VCaP (cell line): ENCODE measurements around the gene MYO15B.
A peak's percentile ranks its signal among the peaks of the same experiment; 100 is the strongest.

Experiments used
- H3K27ac ChIP-seq: fragments of 450-650 bp; 2 replicates; pipeline ENCODE4 v1.5.1; 2017
- TF ChIP-seq, protein P1 (sequence below): fragments of 450-650 bp; conservative IDR thresholded peaks from 2 replicates; pipeline ENCODE4 v1.5.1; 2017; ENCODE audit warnings: mild to moderate bottlenecking, moderate library complexity

MYO15B gene

DNA sequence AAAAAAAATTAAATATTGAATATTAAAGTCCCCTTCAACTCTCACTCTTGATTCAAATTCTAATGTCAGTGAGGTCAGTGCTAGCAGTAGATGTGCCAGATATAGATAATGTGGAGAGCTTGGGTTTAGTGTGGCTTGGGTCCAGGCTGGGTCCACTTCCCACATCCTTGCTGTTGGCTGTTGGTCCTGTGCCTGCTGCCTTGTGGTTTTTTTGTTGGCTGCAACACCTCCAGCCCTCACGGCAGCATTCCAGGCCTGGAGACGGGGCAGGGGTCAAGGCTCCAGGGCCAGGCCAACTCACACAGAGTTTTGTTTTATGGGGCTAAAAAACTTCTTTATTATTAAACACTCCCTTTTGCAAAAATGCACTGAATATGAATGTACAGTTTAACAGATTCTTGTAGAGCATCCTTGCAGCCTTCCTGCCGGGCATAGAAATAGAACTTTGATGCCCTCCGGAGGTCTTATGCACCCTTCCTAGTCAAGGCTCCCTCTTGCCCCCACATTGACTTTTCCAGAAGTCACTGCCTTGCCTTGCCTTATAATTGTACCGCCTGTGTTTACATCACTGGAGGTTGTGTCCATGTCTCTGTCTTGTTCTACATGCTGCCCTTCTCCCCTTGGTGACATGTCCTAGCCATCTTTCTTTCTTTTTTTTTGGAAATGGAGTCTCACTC, 25.5 kb upstream of the MYO15B start:
- no peak overlapping the region for H3K27ac ChIP-seq
- TF ChIP-seq, protein P1, sequence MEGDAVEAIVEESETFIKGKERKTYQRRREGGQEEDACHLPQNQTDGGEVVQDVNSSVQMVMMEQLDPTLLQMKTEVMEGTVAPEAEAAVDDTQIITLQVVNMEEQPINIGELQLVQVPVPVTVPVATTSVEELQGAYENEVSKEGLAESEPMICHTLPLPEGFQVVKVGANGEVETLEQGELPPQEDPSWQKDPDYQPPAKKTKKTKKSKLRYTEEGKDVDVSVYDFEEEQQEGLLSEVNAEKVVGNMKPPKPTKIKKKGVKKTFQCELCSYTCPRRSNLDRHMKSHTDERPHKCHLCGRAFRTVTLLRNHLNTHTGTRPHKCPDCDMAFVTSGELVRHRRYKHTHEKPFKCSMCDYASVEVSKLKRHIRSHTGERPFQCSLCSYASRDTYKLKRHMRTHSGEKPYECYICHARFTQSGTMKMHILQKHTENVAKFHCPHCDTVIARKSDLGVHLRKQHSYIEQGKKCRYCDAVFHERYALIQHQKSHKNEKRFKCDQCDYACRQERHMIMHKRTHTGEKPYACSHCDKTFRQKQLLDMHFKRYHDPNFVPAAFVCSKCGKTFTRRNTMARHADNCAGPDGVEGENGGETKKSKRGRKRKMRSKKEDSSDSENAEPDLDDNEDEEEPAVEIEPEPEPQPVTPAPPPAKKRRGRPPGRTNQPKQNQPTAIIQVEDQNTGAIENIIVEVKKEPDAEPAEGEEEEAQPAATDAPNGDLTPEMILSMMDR, result no peak

- no peak overlapping the region for H3K27ac ChIP-seq
- TF ChIP-seq, protein P1, result no peak
These were observed 24.4 kb upstream of the MYO15B start for GRCh38 chr17:75563063-75563758.

- no peak overlapping the region; the same call in 1 of the 2 replicates for H3K27ac ChIP-seq
- TF ChIP-seq, protein P1, result no peak
These were observed 23.4 kb upstream of the MYO15B start for GRCh38 chr17:75564195-75564594.

GRCh38 chr17:75565066-75565465, 22.5 kb upstream of the MYO15B start:
- TF ChIP-seq, protein P1, result no peak
- H3K27ac ChIP-seq, result peak overlapping the region; percentile 15

- TF ChIP-seq, protein P1, result no peak
- H3K27ac ChIP-seq, result peak overlapping the region; percentile 15
These were observed 22.0 kb upstream of the MYO15B start for GRCh38 chr17:75565618-75566017.

- no peak overlapping the region for H3K27ac ChIP-seq
- TF ChIP-seq, protein P1, result no peak
These were observed 21.2 kb upstream of the MYO15B start for GRCh38 chr17:75566416-75566815.

- TF ChIP-seq, protein P1, result no peak
- no peak overlapping the region for H3K27ac ChIP-seq
These were observed 20.8 kb upstream of the MYO15B start for GRCh38 chr17:75566834-75567233.
